Stomach (tissue), 4 donors: ENCODE data around the gene ZNF398.

Source experiments
- POLR2A ChIP-seq, 4 donors: fragments of 450-650 bp; IDR thresholded peaks; one replicate each; pipeline ENCODE4 v1.6.1; 2016; ENCODE audit warnings: antibody characterized with exemption in 4 of 4, control low read depth in 2 of 4, mild to moderate bottlenecking in 1 of 4, moderate library complexity in 1 of 4
- POLR2AphosphoS5 ChIP-seq, 3 donors: sonication (generic); formaldehyde crosslinking; IDR thresholded peaks; one replicate each; pipeline ENCODE4 v1.6.1; 2016; ENCODE audit warnings: antibody characterized with exemption in 3 of 3
- TF ChIP-seq, protein P1 (sequence below), 7 experiments: fragments of 450-650 bp in 4 of 7; fragments of 200-600 bp in 3 of 7; sonication (generic) in 3 of 7; IDR thresholded peaks; one replicate each; pipeline ENCODE4 v1.5.1; 2016 to 2019; ENCODE audit warnings: antibody characterized with exemption in 7 of 7, control low read depth in 2 of 7, mild to moderate bottlenecking in 1 of 7

DNA sequence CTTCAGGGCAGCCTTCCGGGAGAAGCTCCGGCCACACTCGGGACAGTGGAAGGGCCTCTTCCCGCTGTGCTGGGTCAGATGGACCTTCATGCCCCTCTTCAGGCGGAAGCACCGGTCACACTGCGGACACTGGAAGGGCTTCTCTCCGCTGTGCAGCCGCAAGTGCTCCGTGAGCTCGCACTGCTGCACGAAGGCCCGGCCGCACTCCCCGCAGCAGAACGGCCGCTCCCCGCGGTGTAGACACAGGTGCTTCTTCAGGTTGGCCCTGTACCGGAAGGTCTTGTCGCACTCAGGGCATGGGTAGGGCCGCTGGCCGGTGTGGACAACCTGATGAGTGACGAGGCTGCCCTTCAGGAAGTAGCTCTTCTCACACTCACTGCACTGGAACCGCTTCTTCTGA lies 42.5 kb upstream of the ZNF398 start:
- TF ChIP-seq POLR2A (IDR thresholded peaks at IDR 0.05) (no peak), POLR2AphosphoS5 (IDR thresholded peaks at IDR 0.05) (no peak)
- TF ChIP-seq, protein P1, sequence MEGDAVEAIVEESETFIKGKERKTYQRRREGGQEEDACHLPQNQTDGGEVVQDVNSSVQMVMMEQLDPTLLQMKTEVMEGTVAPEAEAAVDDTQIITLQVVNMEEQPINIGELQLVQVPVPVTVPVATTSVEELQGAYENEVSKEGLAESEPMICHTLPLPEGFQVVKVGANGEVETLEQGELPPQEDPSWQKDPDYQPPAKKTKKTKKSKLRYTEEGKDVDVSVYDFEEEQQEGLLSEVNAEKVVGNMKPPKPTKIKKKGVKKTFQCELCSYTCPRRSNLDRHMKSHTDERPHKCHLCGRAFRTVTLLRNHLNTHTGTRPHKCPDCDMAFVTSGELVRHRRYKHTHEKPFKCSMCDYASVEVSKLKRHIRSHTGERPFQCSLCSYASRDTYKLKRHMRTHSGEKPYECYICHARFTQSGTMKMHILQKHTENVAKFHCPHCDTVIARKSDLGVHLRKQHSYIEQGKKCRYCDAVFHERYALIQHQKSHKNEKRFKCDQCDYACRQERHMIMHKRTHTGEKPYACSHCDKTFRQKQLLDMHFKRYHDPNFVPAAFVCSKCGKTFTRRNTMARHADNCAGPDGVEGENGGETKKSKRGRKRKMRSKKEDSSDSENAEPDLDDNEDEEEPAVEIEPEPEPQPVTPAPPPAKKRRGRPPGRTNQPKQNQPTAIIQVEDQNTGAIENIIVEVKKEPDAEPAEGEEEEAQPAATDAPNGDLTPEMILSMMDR (IDR thresholded peaks at IDR 0.05) = no peak
